ENCODE measurements around the gene SLC16A2.

- TF ChIP-seq CTCF (IDR thresholded peaks at IDR 0.05 in 2 of 3, conservative IDR thresholded peaks at IDR 0.05 in 1 of 3; ENCODE audit: borderline replicate concordance in 1 of 3, insufficient read depth in 1 of 3, low read depth in 2 of 3, low read length in 2 of 3), result no peak
- no peak for TF ChIP-seq EZH2 (IDR thresholded peaks at IDR 0.05)
- no peak for TF ChIP-seq POLR2AphosphoS5 (IDR thresholded peaks at IDR 0.05; ENCODE audit: low read depth, low read length)
- TF ChIP-seq MAX (IDR thresholded peaks at IDR 0.05), result no peak
- no peak for TF ChIP-seq SRF (IDR thresholded peaks at IDR 0.05; ENCODE audit: low read depth)
- no peak for TF ChIP-seq ZNF274 (IDR thresholded peaks at IDR 0.05; ENCODE audit: low read depth, low read length)
- TF ChIP-seq SP1 (IDR thresholded peaks at IDR 0.05; ENCODE audit: low read depth), result no peak
- TF ChIP-seq POLR2A (IDR thresholded peaks at IDR 0.05; ENCODE audit: borderline replicate concordance, extremely low read depth, insufficient read depth, insufficient read length), result no peak
- TF ChIP-seq YY1 (IDR thresholded peaks at IDR 0.05; ENCODE audit: extremely low read depth, insufficient replicate concordance, low read depth, low read length), result no peak
- no peak for TF ChIP-seq EGR1 (IDR thresholded peaks at IDR 0.05; ENCODE audit: low read depth)
- TF ChIP-seq ATF3 (IDR thresholded peaks at IDR 0.05), result no peak
Observed at GRCh38 chrX:74426071-74426470, 4.8 kb downstream of the SLC16A2 start.

All from HCT116 (cell line).